Femur (tissue), 1 donor: ENCODE results near the gene TMEM150B.

Experiments used
- DNase-seq: peaks from one replicate; pipeline ENCODE4 v3.0.0-alpha.2; 2017

TMEM150B gene

GRCh38 chr19:55325172-55325571 is at the start of gene TMEM150B:
Gene TMEM150B (minus strand): TSS chr19:55325341. CDS start chr19:55321036, 4,305 bp downstream.
- peak; percentile 17 for DNase-seq

GRCh38 chr19:55373993-55374757 is 49.0 kb upstream of the TMEM150B start:
- DNase-seq, result no peak

GRCh38 chr19:55373306-55373992 is 48.3 kb upstream of the TMEM150B start:
- DNase-seq, result no peak

- DNase-seq, result no peak
Measured at GRCh38 chr19:55372316-55373081, 47.4 kb upstream of the TMEM150B start.

- no peak for DNase-seq
Measured at GRCh38 chr19:55370305-55370988, 45.3 kb upstream of the TMEM150B start, which contains the start of gene IL11. Gene IL11 (minus strand): TSS chr19:55370463. CDS start chr19:55370310, 153 bp downstream.

- DNase-seq, result no peak
Measured at GRCh38 chr19:55369653-55370304, 44.6 kb upstream of the TMEM150B start.

GRCh38 chr19:55368701-55369563 is 43.8 kb upstream of the TMEM150B start:
- DNase-seq, result no peak

- no peak for DNase-seq
Measured at GRCh38 chr19:55368106-55368505, 43.0 kb upstream of the TMEM150B start.

- no peak for DNase-seq
Measured at GRCh38 chr19:55366790-55367189, 41.6 kb upstream of the TMEM150B start.

GRCh38 chr19:55365964-55366363 is 40.8 kb upstream of the TMEM150B start:
- no peak for DNase-seq

- no peak for DNase-seq
Measured at GRCh38 chr19:55365245-55365644, 40.1 kb upstream of the TMEM150B start.

- no peak for DNase-seq
Measured at GRCh38 chr19:55362990-55363716, 38.0 kb upstream of the TMEM150B start, which contains the start of gene GARIN5B. Gene GARIN5B (minus strand): TSS chr19:55363260. CDS start chr19:55363066, 194 bp downstream.

GRCh38 chr19:55362174-55362989 is 37.2 kb upstream of the TMEM150B start:
- DNase-seq, result no peak

- DNase-seq, result no peak
Measured at GRCh38 chr19:55360902-55361301, 35.8 kb upstream of the TMEM150B start.

- no peak for DNase-seq
Measured at GRCh38 chr19:55358943-55359908, 34.1 kb upstream of the TMEM150B start.

GRCh38 chr19:55358493-55358892 is 33.4 kb upstream of the TMEM150B start:
- no peak for DNase-seq

GRCh38 chr19:55355213-55355821 is 30.2 kb upstream of the TMEM150B start:
- DNase-seq, result no peak
